Vagina (tissue), 2 donors: Measurements from ENCODE around the gene MATCAP1. TPM values are rescaled to one million over a fixed set of nuclear protein-coding genes. Genes with fewer than 3 reads are reported as not detected.

Source experiments
- DNase-seq, 2 donors: peaks; one replicate each; pipeline ENCODE4 v3.0.0-alpha.2; 2017; ENCODE audit errors: extremely low spot score in 2 of 2
- H3K27ac ChIP-seq: fragments of 200-600 bp; sonication (generic); one replicate; pipeline ENCODE4 v1.5.1; 2019
- H3K27me3 ChIP-seq: fragments of 200-600 bp; sonication (generic); one replicate; pipeline ENCODE4 v1.5.1; 2019
- H3K36me3 ChIP-seq, 2 donors: fragments of 200-600 bp; sonication (generic); one replicate each; pipeline ENCODE4 v1.5.1; 2017 to 2019
- H3K4me1 ChIP-seq: fragments of 200-600 bp; sonication (generic); one replicate; pipeline ENCODE4 v1.5.1; 2019
- H3K4me3 ChIP-seq, 2 donors: fragments of 200-600 bp; sonication (generic); 1 replicate in 1 of 2; 2 replicates in 1 of 2; pipeline ENCODE4 v1.5.1; 2016 to 2019
- H3K9me3 ChIP-seq: fragments of 200-600 bp; sonication (generic); one replicate; pipeline ENCODE4 v1.5.1; 2019
- POLR2A ChIP-seq, 2 donors: fragments of 450-650 bp; IDR thresholded peaks; one replicate each; pipeline ENCODE4 v1.6.1; 2017; ENCODE audit warnings: antibody characterized with exemption in 2 of 2, mild to moderate bottlenecking in 2 of 2, moderate library complexity in 2 of 2
- POLR2AphosphoS5 ChIP-seq, 2 donors: sonication (generic); formaldehyde crosslinking; IDR thresholded peaks; one replicate each; pipeline ENCODE4 v1.9.0; 2017; ENCODE audit warnings: antibody characterized with exemption in 2 of 2, mild to moderate bottlenecking in 2 of 2, low read depth in 1 of 2; ENCODE audit not compliant: insufficient read depth in 1 of 2
- intact Hi-C: fragments of 100-400 bp; cut with DNase I; formaldehyde crosslinking; loops from one replicate; pipeline ENCODE4 v1.15.1; 2023
- total RNA-seq: library from RNA; depleted of rRNA; stranded (reverse); fragments of >200 nt; gene quantifications from one replicate; pipeline ENCODE4 v1.2.3, GENCODE V29; 2016
- TF ChIP-seq, protein P1 (sequence below), 3 experiments: fragments of 450-650 bp in 2 of 3; fragments of 200-600 bp in 1 of 3; sonication (generic) in 1 of 3; IDR thresholded peaks; one replicate each; pipeline ENCODE4 v1.5.1; 2017 to 2019; ENCODE audit warnings: antibody characterized with exemption in 3 of 3, mild to moderate bottlenecking in 2 of 3, moderate library complexity in 2 of 3

MATCAP1 gene
- total RNA-seq, 1 donor from 2014 or later: 17.4 TPM

DNA sequence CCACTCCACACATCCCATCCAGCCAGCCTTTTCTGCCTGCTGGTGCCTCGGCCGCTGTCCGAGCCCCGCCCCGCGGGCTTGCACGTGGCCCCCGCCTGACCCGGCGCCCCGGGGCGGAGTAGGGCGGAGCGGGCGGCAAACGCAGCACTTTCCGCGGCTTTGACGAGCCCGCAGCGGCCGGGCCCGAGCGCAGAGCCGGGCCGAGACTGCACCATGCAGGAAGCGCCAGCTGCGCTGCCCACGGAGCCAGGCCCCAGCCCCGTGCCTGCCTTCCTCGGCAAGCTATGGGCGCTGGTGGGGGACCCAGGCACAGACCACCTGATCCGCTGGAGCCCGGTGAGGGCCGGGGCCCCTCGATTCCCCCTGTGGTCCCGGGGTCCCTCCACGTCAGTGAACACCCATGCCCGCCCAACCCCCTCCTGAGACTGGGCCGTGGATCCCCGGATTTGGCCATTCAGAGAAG, 19.1 kb downstream of the MATCAP1 start, which contains the start of gene HSF4:
Gene HSF4 (plus strand): TSS at position 147 of the 463 bp plus-strand sequence. CDS start 67 bp downstream, at position 214.
- DNase-seq: no peak
- intact Hi-C loops: no loop called here
- no peaks in the 10 kb centered on the region for H3K9me3 ChIP-seq
- TF ChIP-seq, protein P1, sequence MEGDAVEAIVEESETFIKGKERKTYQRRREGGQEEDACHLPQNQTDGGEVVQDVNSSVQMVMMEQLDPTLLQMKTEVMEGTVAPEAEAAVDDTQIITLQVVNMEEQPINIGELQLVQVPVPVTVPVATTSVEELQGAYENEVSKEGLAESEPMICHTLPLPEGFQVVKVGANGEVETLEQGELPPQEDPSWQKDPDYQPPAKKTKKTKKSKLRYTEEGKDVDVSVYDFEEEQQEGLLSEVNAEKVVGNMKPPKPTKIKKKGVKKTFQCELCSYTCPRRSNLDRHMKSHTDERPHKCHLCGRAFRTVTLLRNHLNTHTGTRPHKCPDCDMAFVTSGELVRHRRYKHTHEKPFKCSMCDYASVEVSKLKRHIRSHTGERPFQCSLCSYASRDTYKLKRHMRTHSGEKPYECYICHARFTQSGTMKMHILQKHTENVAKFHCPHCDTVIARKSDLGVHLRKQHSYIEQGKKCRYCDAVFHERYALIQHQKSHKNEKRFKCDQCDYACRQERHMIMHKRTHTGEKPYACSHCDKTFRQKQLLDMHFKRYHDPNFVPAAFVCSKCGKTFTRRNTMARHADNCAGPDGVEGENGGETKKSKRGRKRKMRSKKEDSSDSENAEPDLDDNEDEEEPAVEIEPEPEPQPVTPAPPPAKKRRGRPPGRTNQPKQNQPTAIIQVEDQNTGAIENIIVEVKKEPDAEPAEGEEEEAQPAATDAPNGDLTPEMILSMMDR (IDR thresholded peaks at IDR 0.05): no peak
- TF ChIP-seq POLR2AphosphoS5 (IDR thresholded peaks at IDR 0.05; ENCODE audit: insufficient read depth in 1 of 2, low read depth in 1 of 2) (peak in 1 of 2 donors; percentile 34), POLR2A (IDR thresholded peaks at IDR 0.05) (peak in 1 of 2 donors; percentile 35)
- H3K27ac ChIP-seq: peak within 1 kb of the TSS; percentile 76
- no peaks in the 10 kb centered on the region for H3K36me3 ChIP-seq
- peaks cover 60% of the 10 kb centered on the region for H3K4me1 ChIP-seq
- no peaks in the 10 kb centered on the region for H3K27me3 ChIP-seq
- peak within 1 kb of the TSS; percentile 44 to 45 for H3K4me3 ChIP-seq

DNA sequence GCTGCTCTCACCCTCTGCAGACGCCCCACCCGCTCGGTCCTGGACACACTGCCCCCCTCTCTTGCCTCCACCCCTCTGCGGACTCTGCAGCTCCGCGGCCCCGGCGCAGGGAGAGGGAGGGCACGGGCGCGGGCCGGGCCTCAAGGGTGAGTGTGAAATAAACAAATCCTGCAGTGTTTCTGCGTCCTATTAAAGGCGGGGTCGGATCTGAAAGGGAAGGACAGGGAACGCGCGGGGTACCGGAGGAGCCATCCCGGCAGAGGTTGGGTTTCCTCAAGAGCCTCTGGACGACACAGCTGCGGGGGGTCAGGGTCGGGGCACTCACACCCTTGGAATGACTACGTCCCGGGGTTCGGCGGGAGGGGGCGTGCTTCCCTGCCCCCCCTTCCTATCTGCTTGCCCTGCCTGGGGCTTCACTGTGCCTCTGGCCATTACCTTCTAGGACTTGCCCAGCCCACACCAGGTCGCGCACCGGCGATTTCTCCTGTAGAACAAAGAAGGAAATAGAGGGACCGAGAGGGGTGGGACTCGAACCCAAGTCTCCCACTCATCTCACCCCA, 19.7 kb downstream of the MATCAP1 start:
- TF ChIP-seq, protein P1 (IDR thresholded peaks at IDR 0.05): no peak
- TF ChIP-seq POLR2AphosphoS5 (IDR thresholded peaks at IDR 0.05; ENCODE audit: insufficient read depth in 1 of 2, low read depth in 1 of 2): peak in 1 of 2 donors; percentile 56
- no peaks in the 10 kb centered on the region for H3K36me3 ChIP-seq
- H3K27ac ChIP-seq: peak overlapping the region; percentile 76
- H3K27me3 ChIP-seq: no peaks in the 10 kb centered on the region
- H3K9me3 ChIP-seq: no peaks in the 10 kb centered on the region
- H3K4me1 ChIP-seq: peaks cover 59% of the 10 kb centered on the region
- intact Hi-C loops: no loop called here
- peak overlapping the region; percentile 44 to 45 for H3K4me3 ChIP-seq
- no peak for DNase-seq

DNA sequence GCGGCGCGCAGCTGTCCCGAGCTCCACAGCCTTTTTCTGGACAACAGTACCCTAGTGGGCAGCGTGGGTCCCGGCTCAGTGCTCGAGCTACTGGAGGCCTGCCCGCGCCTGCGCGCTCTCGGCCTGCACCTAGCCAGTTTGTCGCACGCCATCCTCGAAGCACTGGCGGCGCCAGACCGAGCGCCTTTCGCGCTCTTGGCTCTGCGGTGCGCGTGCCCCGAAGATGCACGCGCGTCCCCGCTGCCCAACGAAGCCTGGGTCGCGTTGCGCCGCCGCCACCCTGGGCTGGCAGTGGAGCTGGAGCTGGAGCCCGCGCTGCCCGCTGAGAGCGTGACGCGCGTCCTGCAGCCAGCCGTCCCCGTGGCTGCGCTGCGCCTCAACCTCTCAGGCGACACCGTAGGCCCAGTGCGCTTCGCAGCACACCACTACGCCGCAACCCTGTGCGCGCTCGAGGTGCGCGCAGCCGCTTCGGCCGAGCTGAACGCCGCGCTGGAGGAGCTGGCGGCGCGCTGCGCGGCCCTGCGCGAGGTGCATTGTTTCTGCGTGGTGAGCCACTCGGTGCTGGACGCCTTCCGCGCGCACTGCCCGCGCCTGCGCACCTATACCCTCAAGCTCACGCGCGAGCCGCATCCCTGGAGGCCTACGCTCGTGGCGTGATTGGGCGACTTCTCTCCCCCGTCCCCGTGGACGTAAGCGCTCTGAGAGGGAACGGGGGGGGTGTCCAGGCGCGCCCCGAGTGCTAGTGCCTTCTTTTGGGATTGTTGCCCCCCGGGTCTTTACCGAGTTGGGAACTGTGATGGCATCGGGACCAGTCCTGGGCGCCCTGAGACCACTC, 20.4 kb downstream of the MATCAP1 start:
- H3K27me3 ChIP-seq: no peaks in the 10 kb centered on the region
- H3K36me3 ChIP-seq: no peaks in the 10 kb centered on the region
- TF ChIP-seq, protein P1 (IDR thresholded peaks at IDR 0.05): no peak
- TF ChIP-seq POLR2A (IDR thresholded peaks at IDR 0.05) (no peak), POLR2AphosphoS5 (IDR thresholded peaks at IDR 0.05; ENCODE audit: insufficient read depth in 1 of 2, low read depth in 1 of 2) (no peak)
- H3K4me3 ChIP-seq: peak overlapping the region; percentile 44 to 45
- intact Hi-C loops: no loop called here
- peaks cover 60% of the 10 kb centered on the region for H3K4me1 ChIP-seq
- no peaks in the 10 kb centered on the region for H3K9me3 ChIP-seq
- H3K27ac ChIP-seq: peak overlapping the region; percentile 76
- no peak for DNase-seq

DNA sequence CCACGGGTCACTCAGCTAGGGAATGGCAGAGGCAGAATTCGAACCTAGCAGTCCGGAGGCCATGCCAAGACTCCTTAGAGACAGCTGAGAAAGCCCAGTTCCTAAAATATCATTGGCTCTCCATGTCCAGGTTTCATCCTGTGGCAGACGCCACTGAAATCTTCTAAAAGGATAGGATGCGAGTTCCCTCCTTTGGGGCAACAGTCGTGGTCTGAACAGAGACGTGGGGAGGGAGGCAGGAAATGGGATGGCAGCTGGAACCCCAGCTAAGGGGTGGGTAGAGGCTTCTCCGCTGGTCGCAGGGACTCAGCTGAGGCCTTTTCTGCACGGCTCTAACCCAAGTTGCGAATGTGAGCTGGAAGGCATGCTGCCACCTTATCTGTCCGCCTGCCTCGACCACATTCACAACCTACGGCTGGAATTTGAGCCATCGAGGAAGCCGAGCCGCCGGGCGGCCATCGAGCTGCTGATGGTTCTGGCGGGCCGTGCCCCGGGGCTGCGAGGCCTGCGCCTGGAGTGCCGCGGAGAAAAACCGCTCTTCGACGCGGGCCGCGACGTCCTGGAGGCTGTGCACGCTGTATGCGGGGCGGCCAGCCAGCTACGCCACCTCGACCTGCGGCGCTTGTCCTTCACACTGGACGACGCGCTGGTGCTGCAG, 21.1 kb downstream of the MATCAP1 start:
- Histone ChIP-seq H3K36me3 (no peaks in the 10 kb centered on the region), H3K27ac (peak overlapping the region; percentile 76), H3K4me1 (peaks cover 63% of the 10 kb centered on the region), H3K27me3 (no peaks in the 10 kb centered on the region), H3K4me3 (peak overlapping the region; percentile 44 to 45), H3K9me3 (no peaks in the 10 kb centered on the region)
- intact Hi-C loops: no loop called here
- no peak for TF ChIP-seq POLR2A (IDR thresholded peaks at IDR 0.05)
- TF ChIP-seq, protein P1 (IDR thresholded peaks at IDR 0.05): no peak
- TF ChIP-seq POLR2AphosphoS5 (IDR thresholded peaks at IDR 0.05; ENCODE audit: insufficient read depth in 1 of 2, low read depth in 1 of 2): no peak
- DNase-seq: no peak
